IMR-90 (cell line): ENCODE data around the gene C6. TPM values are rescaled to one million over a fixed set of nuclear protein-coding genes. Genes with fewer than 3 reads are reported as not detected.

Experiments used
- ATAC-seq: fragments of 200-7000 bp; cut with Tn5 transposase; 2 replicates; pipeline ENCODE4 v1.9.1; 2020; ENCODE audit warnings: low read depth, mild to moderate bottlenecking, moderate library complexity
- BruUV-seq: library from RNA; stranded (reverse); fragments of 400-500 nt; replicated peaks from 2 replicates; lab custom pipeline; 2021; lab: Mats Ljungman, UMichigan
- CTCF ChIA-PET: fragments of 300-600 bp; formaldehyde crosslinking; extraction: SDS; loops from one replicate; lab custom pipeline; 2021; ENCODE audit warnings: antibody characterized with exemption; lab: Yijun Ruan, JAX
- POLR2A ChIA-PET: fragments of 300-600 bp; sonication (Branson Sonifier 250); formaldehyde crosslinking; loops from one replicate; lab custom pipeline; 2022; ENCODE audit warnings: antibody characterized with exemption; ENCODE audit not compliant: unreplicated experiment; lab: Charles Lee
- DNase-seq: peaks from one replicate; pipeline ENCODE4 v3.0.0; 2013
- H2AFZ ChIP-seq: replicated peaks from 2 replicates; pipeline ENCODE3; 2013; ENCODE audit warnings: low read length, mild to moderate bottlenecking; ENCODE audit not compliant: poor library complexity
- H2AK5ac ChIP-seq: 2 replicates; pipeline ENCODE4 v1.6.1; 2013; ENCODE audit warnings: low read depth, low read length, inconsistent platforms
- H2AK9ac ChIP-seq: replicated peaks from 2 replicates; pipeline ENCODE3; 2013; ENCODE audit warnings: mild to moderate bottlenecking, low read depth, low read length, moderate library complexity; ENCODE audit not compliant: poor library complexity
- H2BK120ac ChIP-seq: 2 replicates; pipeline ENCODE4 v1.6.1; 2013; ENCODE audit warnings: low read depth, low read length, inconsistent platforms
- H2BK15ac ChIP-seq: 3 replicates; pipeline ENCODE4 v1.6.1; 2013; ENCODE audit warnings: low read depth, low read length, inconsistent platforms
- H2BK20ac ChIP-seq: 2 replicates; pipeline ENCODE4 v1.6.1; 2013; ENCODE audit warnings: low read depth, mild to moderate bottlenecking, inconsistent platforms, low read length, moderate library complexity
- H2BK5ac ChIP-seq: 2 replicates; pipeline ENCODE4 v1.6.1; 2013; ENCODE audit warnings: mild to moderate bottlenecking, low read depth, low read length, inconsistent platforms; ENCODE audit not compliant: poor library complexity, severe bottlenecking
- H3K14ac ChIP-seq: replicated peaks from 2 replicates; pipeline ENCODE4 v1.6.1; 2013; ENCODE audit warnings: low read depth, low read length, inconsistent platforms
- H3K18ac ChIP-seq: 2 replicates; pipeline ENCODE4 v1.6.1; 2013; ENCODE audit warnings: low read depth, low read length, control low read depth
- H3K23ac ChIP-seq: 2 replicates; pipeline ENCODE4 v1.6.1; 2013; ENCODE audit warnings: low read depth, low read length, inconsistent platforms
- H3K27ac ChIP-seq: 2 replicates; pipeline ENCODE4 v1.5.1; 2013; ENCODE audit warnings: mild to moderate bottlenecking, control low read depth, low read length; ENCODE audit not compliant: insufficient read depth
- H3K27me3 ChIP-seq: 2 replicates; pipeline ENCODE4 v1.6.1; 2013; ENCODE audit warnings: low read length; ENCODE audit not compliant: control insufficient read depth, insufficient read depth
- H3K36me3 ChIP-seq: 2 replicates; pipeline ENCODE4 v1.6.1; 2013; ENCODE audit warnings: low read length, mixed read lengths; ENCODE audit not compliant: control insufficient read depth, insufficient read depth
- H3K4ac ChIP-seq: 2 replicates; pipeline ENCODE4 v1.6.1; 2013; ENCODE audit warnings: low read depth, low read length, inconsistent platforms
- H3K4me1 ChIP-seq: 2 replicates; pipeline ENCODE4 v1.6.1; 2013; ENCODE audit warnings: low read length, mixed read lengths; ENCODE audit not compliant: control insufficient read depth, insufficient read depth
- H3K4me2 ChIP-seq: 2 replicates; pipeline ENCODE4 v1.6.1; 2013; ENCODE audit warnings: low read depth, mild to moderate bottlenecking, control low read depth, low read length, moderate library complexity
- H3K4me3 ChIP-seq: 2 replicates; pipeline ENCODE4 v1.5.1; 2013; ENCODE audit warnings: low read depth, mild to moderate bottlenecking, control low read depth, low read length, moderate library complexity; ENCODE audit not compliant: insufficient read depth
- H3K56ac ChIP-seq: 2 replicates; pipeline ENCODE4 v1.6.1; 2013; ENCODE audit warnings: low read length, inconsistent platforms; ENCODE audit not compliant: insufficient read depth; ENCODE audit errors: extremely low read depth
- H3K79me1 ChIP-seq, 2 experiments: 2 replicates each; pipeline ENCODE4 v1.6.1; 2013; ENCODE audit warnings: low read length in 2 of 2, inconsistent platforms in 1 of 2, low read depth in 1 of 2
- H3K9ac ChIP-seq: 2 replicates; pipeline ENCODE4 v1.6.1; 2013; ENCODE audit warnings: low read depth, low read length, control low read depth
- H3K9me1 ChIP-seq: 2 replicates; pipeline ENCODE4 v1.6.1; 2013; ENCODE audit warnings: low read length, inconsistent platforms; ENCODE audit not compliant: insufficient read depth
- H3K9me3 ChIP-seq: 2 replicates; pipeline ENCODE4 v1.6.1; 2013; ENCODE audit warnings: low read length; ENCODE audit not compliant: control insufficient read depth, insufficient read depth
- H4K20me1 ChIP-seq: 2 replicates; pipeline ENCODE4 v1.6.1; 2013; ENCODE audit warnings: low read length, inconsistent platforms; ENCODE audit not compliant: insufficient read depth
- H4K5ac ChIP-seq: 2 replicates; pipeline ENCODE4 v1.6.1; 2013; ENCODE audit warnings: mild to moderate bottlenecking, low read depth, low read length, control low read depth
- H4K8ac ChIP-seq, 2 experiments: 2 replicates each; pipeline ENCODE4 v1.6.1; 2013; ENCODE audit warnings: low read depth in 2 of 2, low read length in 2 of 2, control low read depth in 1 of 2, inconsistent platforms in 1 of 2
- H4K91ac ChIP-seq: 2 replicates; pipeline ENCODE4 v1.6.1; 2013; ENCODE audit warnings: low read depth, low read length, inconsistent platforms; ENCODE audit not compliant: insufficient read depth
- BHLHE40 ChIP-seq: fragments of 150-350 bp; IDR thresholded peaks from 2 replicates; pipeline ENCODE4 v1.6.1; 2016; ENCODE audit warnings: mild to moderate bottlenecking, low read depth, low read length
- CEBPB ChIP-seq: IDR thresholded peaks from 2 replicates; pipeline ENCODE4 v1.6.1; 2012; ENCODE audit warnings: low read depth, low read length, improper control_type of control experiment
- CHD1 ChIP-seq: IDR thresholded peaks from 2 replicates; pipeline ENCODE4 v1.6.1; 2012; ENCODE audit warnings: low read depth, low read length, improper control_type of control experiment
- CTCF ChIP-seq: conservative IDR thresholded peaks from 2 replicates; pipeline ENCODE4 v1.5.1; 2012; ENCODE audit warnings: mild to moderate bottlenecking, low read depth, low read length, improper control_type of control experiment
- ELK1 ChIP-seq: fragments of 150-350 bp; IDR thresholded peaks from 2 replicates; pipeline ENCODE4 v1.6.1; 2016; ENCODE audit warnings: low read depth, mild to moderate bottlenecking, low read length, moderate library complexity, borderline replicate concordance
- FOS ChIP-seq: fragments of 150-350 bp; IDR thresholded peaks from 2 replicates; pipeline ENCODE4 v1.6.1; 2016; ENCODE audit warnings: low read depth, low read length
- MAFK ChIP-seq: IDR thresholded peaks from 2 replicates; pipeline ENCODE4 v1.6.1; 2012; ENCODE audit warnings: low read depth, low read length, improper control_type of control experiment
- MAZ ChIP-seq: IDR thresholded peaks from 2 replicates; pipeline ENCODE4 v1.6.1; 2012; ENCODE audit warnings: low read depth, mild to moderate bottlenecking, low read length, improper control_type of control experiment, moderate library complexity, borderline replicate concordance
- MXI1 ChIP-seq: IDR thresholded peaks from 2 replicates; pipeline ENCODE4 v1.6.1; 2012; ENCODE audit warnings: low read depth, mild to moderate bottlenecking, low read length, moderate library complexity, borderline replicate concordance
- NFE2L2 ChIP-seq: fragments of 150-350 bp; IDR thresholded peaks from 2 replicates; pipeline ENCODE4 v1.6.1; 2016; ENCODE audit warnings: low read depth, mild to moderate bottlenecking, low read length
- RCOR1 ChIP-seq: IDR thresholded peaks from 2 replicates; pipeline ENCODE4 v1.6.1; 2012; ENCODE audit warnings: mild to moderate bottlenecking, low read length, improper control_type of control experiment; ENCODE audit not compliant: insufficient replicate concordance
- RFX5 ChIP-seq: IDR thresholded peaks from 2 replicates; pipeline ENCODE4 v1.8.0; 2012; ENCODE audit warnings: low read depth, mild to moderate bottlenecking, low read length, moderate library complexity
- SMC3 ChIP-seq: fragments of 150-350 bp; IDR thresholded peaks from 2 replicates; pipeline ENCODE4 v1.6.1; 2016; ENCODE audit warnings: low read depth, mild to moderate bottlenecking, antibody characterized with exemption, low read length, moderate library complexity
- WGBS, 2 experiments: methylation state at CpG; one replicate each; pipeline versions ENCODE4 v1.1.5 to v1.1.7; 2013; ENCODE audit warnings: missing lambda C conversion rate in 2 of 2; ENCODE audit not compliant: insufficient read length in 1 of 2; ENCODE audit errors: extremely low coverage in 2 of 2; 5-methylcytosine and 5-hydroxymethylcytosine counted together
- dilution Hi-C: fragments of 300-500 bp; cut with HindIII; formaldehyde crosslinking; loops from one replicate; pipeline ENCODE4 v1.14.3; 2018; ENCODE audit warnings: low sequenced_read_pairs; ENCODE audit not compliant: unreplicated experiment
- in situ Hi-C: fragments of 300-500 bp; cut with MboI; formaldehyde crosslinking; loops from 3 replicates; pipeline ENCODE4 v1.14.3; 2019; ENCODE audit warnings: low sequenced_read_pairs, inconsistent platforms, mixed read lengths
- intact Hi-C: fragments of 100-400 bp; cut with micrococcal nuclease; formaldehyde crosslinking; loops from 2 replicates; pipeline ENCODE4 v1.10.0; 2022
- polyA plus RNA-seq, 3 experiments: library from polyadenylated mRNA; depleted of rRNA; stranded (reverse); fragments of >200 nt; gene quantifications; 2 replicates each; pipeline ENCODE4 v1.2.3, GENCODE V29; 2012; ENCODE audit warnings: low replicate concordance in 1 of 3
- total RNA-seq: library from RNA; depleted of rRNA; stranded (reverse); fragments of >200 nt; gene quantifications from 2 replicates; pipeline ENCODE4 v1.2.3, GENCODE V29; 2012

The C6 gene
- total and polyA plus RNA-seq, 2 of the 4 experiments (the other 2 are of a cell fraction): 0.05 to 0.18 TPM

- H3K4me3 ChIP-seq: no peak overlapping the region
- no peaks in the 10 kb centered on the region for H4K20me1 ChIP-seq
- BruUV-seq: no TSS peak
- H3K18ac ChIP-seq: peak overlapping the region; percentile 81; the same call in 1 of the 2 replicates
- intact Hi-C loops: no loop called here
- H3K56ac ChIP-seq: no peak overlapping the region
- H3K4me2 ChIP-seq: no peak overlapping the region
- no CpG with 5 or more reads among the region's 3 CpGs for WGBS, 2 experiments
- H2BK5ac ChIP-seq: peak overlapping the region; percentile 57
- in situ Hi-C loops: no loop called here
- no peak overlapping the region for H3K23ac ChIP-seq
- no peaks in the 10 kb centered on the region for H3K36me3 ChIP-seq
- H3K27me3 ChIP-seq: no peaks in the 10 kb centered on the region
- H2AK9ac ChIP-seq: no peak overlapping the region
- H3K79me1 ChIP-seq: no peaks in the 10 kb centered on the region
- H2BK20ac ChIP-seq: peak overlapping the region; percentile 43; the same call in 1 of the 2 replicates
- CTCF ChIA-PET: interaction anchor here (0.5 kb wide), 1 partner anchor 907 kb away, joined by 3 read pairs; no protein-coding TSS in a partner anchor
- H3K4me1 ChIP-seq: no peaks in the 10 kb centered on the region
- H3K27ac ChIP-seq: no peak overlapping the region
- H2BK120ac ChIP-seq: peak overlapping the region; percentile 22; the same call in 1 of the 2 replicates
- peaks cover 6% of the 10 kb centered on the region; the same call in 1 of the 2 replicates for H3K9me3 ChIP-seq
- H3K9me1 ChIP-seq: no peaks in the 10 kb centered on the region
- 0 out of 4 replicates have a peak overlapping the region, but pooled peaks of 1 of the 2 experiments have one; percentile 2 for H4K8ac ChIP-seq
- peak; percentile 32; the same call in 1 of the 2 replicates for ATAC-seq
- no peak overlapping the region for H3K4ac ChIP-seq
- H2AK5ac ChIP-seq: no peak overlapping the region
- H2AFZ ChIP-seq: no peak overlapping the region
- dilution Hi-C loops: no loop called here
- no peak overlapping the region for H3K9ac ChIP-seq
- H2BK15ac ChIP-seq: no peak overlapping the region
- H4K91ac ChIP-seq: no peak overlapping the region
- POLR2A ChIA-PET: no interaction called here
- 0 out of 2 replicates have a peak overlapping the region, but pooled peaks have one; percentile 62 for H3K14ac ChIP-seq
- H4K5ac ChIP-seq: peak overlapping the region; percentile 63; the same call in 1 of the 2 replicates
- peak; percentile 21 for DNase-seq
- TF ChIP-seq BHLHE40 (no peak), MAZ (no peak), MAFK (no peak), RFX5 (no peak), RCOR1 (no peak), MXI1 (no peak), ELK1 (no peak), CHD1 (no peak), NFE2L2 (no peak), CEBPB (no peak), CTCF (no peak), SMC3 (no peak), FOS (no peak)
These were observed 70.0 kb downstream of the C6 start for GRCh38 chr5:41143131-41143901.
